Tibial nerve (tissue), 4 donors: ENCODE data around the gene FPGT. TPM values are rescaled to one million over a fixed set of nuclear protein-coding genes. Genes with fewer than 3 reads are reported as not detected.
"Not testable (repeated sequence)": the region's sequence is repeated elsewhere in the genome, so short reads cannot be mapped to it uniquely, and the experiment has no call there.

Source experiments
- DNase-seq, 2 donors: peaks; one replicate each; pipeline ENCODE4 v3.0.0-alpha.2; 2019; ENCODE audit warnings: low spot score in 2 of 2
- H3K27ac ChIP-seq, 4 donors: fragments of 200-600 bp; sonication (generic) in 3 of 4; one replicate each; pipeline ENCODE4 v1.5.1; 2017 to 2019; ENCODE audit warnings: mild to moderate bottlenecking in 1 of 4
- H3K27me3 ChIP-seq, 2 donors: fragments of 200-600 bp; sonication (generic) in 1 of 2; one replicate each; pipeline versions ENCODE4 v1.5.1 to v1.6.0; 2017 to 2019
- H3K36me3 ChIP-seq, 3 donors: fragments of 200-600 bp; sonication (generic); one replicate each; pipeline ENCODE4 v1.5.1; 2018 to 2019
- H3K4me1 ChIP-seq, 4 donors: fragments of 200-600 bp; sonication (generic) in 3 of 4; one replicate each; pipeline ENCODE4 v1.5.1; 2017 to 2019
- H3K4me3 ChIP-seq, 4 donors: fragments of 200-600 bp; sonication (generic) in 3 of 4; one replicate each; pipeline ENCODE4 v1.5.1; 2017 to 2019; ENCODE audit warnings: mild to moderate bottlenecking in 1 of 4, moderate library complexity in 1 of 4
- H3K9me3 ChIP-seq, 4 donors: fragments of 200-600 bp; sonication (generic) in 3 of 4; one replicate each; pipeline ENCODE4 v1.5.1; 2017 to 2019
- CTCF ChIP-seq, 5 experiments: fragments of 200-600 bp in 3 of 5; fragments of 450-650 bp in 2 of 5; sonication (generic) in 3 of 5; IDR thresholded peaks; one replicate each; pipeline ENCODE4 v1.5.1; 2016 to 2019; ENCODE audit warnings: antibody characterized with exemption in 5 of 5, mild to moderate bottlenecking in 3 of 5, moderate library complexity in 2 of 5
- EP300 ChIP-seq, 2 donors: sonication (generic); formaldehyde crosslinking; IDR thresholded peaks; one replicate each; pipeline ENCODE4 v1.6.1; 2017; ENCODE audit warnings: antibody characterized with exemption in 2 of 2, mild to moderate bottlenecking in 1 of 2
- POLR2A ChIP-seq, 2 donors: fragments of 450-650 bp; IDR thresholded peaks; one replicate each; pipeline ENCODE4 v1.6.1; 2017; ENCODE audit warnings: antibody characterized with exemption in 2 of 2, mild to moderate bottlenecking in 2 of 2, moderate library complexity in 2 of 2
- WGBS, 2 donors: methylation state at CpG; one replicate each; pipeline ENCODE4 v1.1.5; 2018; 5-methylcytosine and 5-hydroxymethylcytosine counted together
- total RNA-seq, 4 donors: library from RNA; depleted of rRNA; stranded (reverse); fragments of >200 nt; gene quantifications; one replicate each; pipeline ENCODE4 v1.1.0, GENCODE V29; 2016

FPGT gene
- total RNA-seq, 4 donors from 2014 or later, result 13.8 to 28.2 (median 16.4) TPM

GRCh38 chr1:74247881-74248528, 50.0 kb downstream of the FPGT start:
- Histone ChIP-seq H3K27me3 (no peaks in the 10 kb centered on the region), H3K9me3 (peaks cover 0 to 6% (median 0%) of the 10 kb centered on the region in 4 donors), H3K4me3 (no peak overlapping the region), H3K4me1 (no peaks in the 10 kb centered on the region), H3K27ac (no peak overlapping the region), H3K36me3 (peaks cover 0 to 34% (median 0%) of the 10 kb centered on the region in 3 donors)
- DNase-seq, result no peak
- TF ChIP-seq CTCF (IDR thresholded peaks at IDR 0.05) (no peak), POLR2A (IDR thresholded peaks at IDR 0.05) (no peak), EP300 (IDR thresholded peaks at IDR 0.05) (no peak)
- WGBS, 2 donors, result 94 to 97% methylated on average over 13 to 16 of the region's 22 CpGs

- not testable (repeated sequence) for DNase-seq, H3K4me1 ChIP-seq, H3K9me3 ChIP-seq, H3K27me3 ChIP-seq, H3K27ac ChIP-seq, H3K4me3 ChIP-seq
- H3K36me3 ChIP-seq, result peaks cover 0 to 37% (median 0%) of the 10 kb centered on the region in 3 donors
- 91 to 96% methylated on average over 21 to 30 of the region's 32 CpGs for WGBS, 2 donors
These were observed 55.3 kb downstream of the FPGT start for GRCh38 chr1:74253243-74253824.

Other genes with a start within 250 kb of the FPGT start
- gene LRRIQ3, start 66 bp upstream of the FPGT start, total RNA-seq, result 1 to 10 TPM in 1 of 4 donors, under 1 TPM in 3; 0.20 to 1.3 (median 0.55) TPM
- 1 to 10 TPM; 2.2 to 4.6 (median 4.0) TPM for gene TNNI3K, start 37.1 kb downstream of the FPGT start, total RNA-seq